ENCODE data around the gene MBTPS2. TPM values are rescaled to one million over a fixed set of nuclear protein-coding genes. Genes with fewer than 3 reads are reported as not detected.

Gene MBTPS2
- total and polyA plus RNA-seq, 3 experiments from 2014 or later: 5.4 to 8.8 (median 8.3) TPM

- POLR2A ChIA-PET: no interaction called here
- Histone ChIP-seq H3K27me3 (ENCODE audit: insufficient read depth, low read length, poor library complexity, severe bottlenecking) (no peaks in the 10 kb centered on the region), H3K4me3 (ENCODE audit: low read length) (no peak overlapping the region), H3K36me3 (ENCODE audit: insufficient read depth, low read length) (no peaks in the 10 kb centered on the region), H3K27ac (ENCODE audit: low read depth, low read length) (no peak overlapping the region), H3K4me1 (ENCODE audit: insufficient read depth, low read length) (no peaks in the 10 kb centered on the region), H3K9me3 (ENCODE audit: low read length) (no peaks in the 10 kb centered on the region)
- Mint-ChIP-seq H3K4me3 (no peak overlapping the region), H3K27me3 (peaks cover 0 to 2% of the 10 kb centered on the region in 2 donors), H3K27ac (no peak overlapping the region), H3K9me3 (no peaks in the 10 kb centered on the region), H3K36me3 (peaks cover 2 to 10% (median 8%) of the 10 kb centered on the region in 3 donors), H3K4me1 (no peaks in the 10 kb centered on the region)
- DNase-seq: no peak
- CTCF ChIA-PET: no interaction called here
Measured at GRCh38 chrX:21905953-21906352, 66.5 kb downstream of the MBTPS2 start.

GRCh38 chrX:21907260-21907659 lies 67.8 kb downstream of the MBTPS2 start:
- Mint-ChIP-seq H3K27me3 (peaks cover 0 to 2% of the 10 kb centered on the region in 2 donors), H3K36me3 (peaks cover 2 to 10% (median 5%) of the 10 kb centered on the region in 3 donors), H3K4me3 (no peak overlapping the region), H3K4me1 (no peaks in the 10 kb centered on the region), H3K27ac (no peak overlapping the region), H3K9me3 (no peaks in the 10 kb centered on the region)
- DNase-seq: no peak
- ChIA-PET POLR2A (no interaction called here), CTCF (no interaction called here)
- Histone ChIP-seq H3K4me1 (ENCODE audit: insufficient read depth, low read length) (no peaks in the 10 kb centered on the region), H3K9me3 (ENCODE audit: low read length) (no peaks in the 10 kb centered on the region), H3K4me3 (ENCODE audit: low read length) (no peak overlapping the region), H3K27me3 (ENCODE audit: insufficient read depth, low read length, poor library complexity, severe bottlenecking) (no peaks in the 10 kb centered on the region), H3K36me3 (ENCODE audit: insufficient read depth, low read length) (no peaks in the 10 kb centered on the region), H3K27ac (ENCODE audit: low read depth, low read length) (no peak overlapping the region)

GRCh38 chrX:21911481-21911880 lies 72.1 kb downstream of the MBTPS2 start:
- Mint-ChIP-seq H3K27ac (no peak overlapping the region), H3K36me3 (peaks cover 0 to 3% (median 0%) of the 10 kb centered on the region in 3 donors), H3K9me3 (no peaks in the 10 kb centered on the region), H3K4me3 (no peak overlapping the region), H3K4me1 (no peaks in the 10 kb centered on the region), H3K27me3 (peaks cover 0 to 5% of the 10 kb centered on the region in 2 donors)
- Histone ChIP-seq H3K4me3 (ENCODE audit: low read length) (no peak overlapping the region), H3K9me3 (ENCODE audit: low read length) (no peaks in the 10 kb centered on the region), H3K27me3 (ENCODE audit: insufficient read depth, low read length, poor library complexity, severe bottlenecking) (no peaks in the 10 kb centered on the region), H3K36me3 (ENCODE audit: insufficient read depth, low read length) (no peaks in the 10 kb centered on the region), H3K4me1 (ENCODE audit: insufficient read depth, low read length) (no peaks in the 10 kb centered on the region), H3K27ac (ENCODE audit: low read depth, low read length) (no peak overlapping the region)
- CTCF ChIA-PET: no interaction called here
- POLR2A ChIA-PET: no interaction called here
- DNase-seq: no peak

- H3K4me3 Mint-ChIP-seq: no peak overlapping the region
- no peaks in the 10 kb centered on the region for H3K27me3 ChIP-seq (ENCODE audit: insufficient read depth, low read length, poor library complexity, severe bottlenecking)
- H3K4me1 Mint-ChIP-seq: no peaks in the 10 kb centered on the region
- no peak overlapping the region for H3K27ac Mint-ChIP-seq
- POLR2A ChIA-PET: no interaction called here
- no peaks in the 10 kb centered on the region for H3K4me1 ChIP-seq (ENCODE audit: insufficient read depth, low read length)
- H3K9me3 ChIP-seq (ENCODE audit: low read length): no peaks in the 10 kb centered on the region
- no peak overlapping the region for H3K27ac ChIP-seq (ENCODE audit: low read depth, low read length)
- no peak overlapping the region for H3K4me3 ChIP-seq (ENCODE audit: low read length)
- H3K9me3 Mint-ChIP-seq: no peaks in the 10 kb centered on the region
- no peak for DNase-seq
- H3K27me3 Mint-ChIP-seq: peaks cover 0 to 5% of the 10 kb centered on the region in 2 donors
- no peaks in the 10 kb centered on the region for H3K36me3 ChIP-seq (ENCODE audit: insufficient read depth, low read length)
- peaks cover 0 to 3% (median 0%) of the 10 kb centered on the region in 3 donors for H3K36me3 Mint-ChIP-seq
- CTCF ChIA-PET: no interaction called here
Measured at GRCh38 chrX:21912220-21912619, 72.8 kb downstream of the MBTPS2 start.

GRCh38 chrX:21912989-21913388 lies 73.6 kb downstream of the MBTPS2 start:
- ChIA-PET POLR2A (no interaction called here), CTCF (no interaction called here)
- H3K4me1 Mint-ChIP-seq: no peaks in the 10 kb centered on the region
- no peaks in the 10 kb centered on the region for H3K27me3 ChIP-seq (ENCODE audit: insufficient read depth, low read length, poor library complexity, severe bottlenecking)
- DNase-seq: no peak
- H3K27me3 Mint-ChIP-seq: peaks cover 0 to 3% of the 10 kb centered on the region in 2 donors
- no peak overlapping the region for H3K27ac Mint-ChIP-seq
- H3K9me3 ChIP-seq (ENCODE audit: low read length): no peaks in the 10 kb centered on the region
- no peak overlapping the region for H3K4me3 ChIP-seq (ENCODE audit: low read length)
- peaks cover 0 to 3% (median 0%) of the 10 kb centered on the region in 3 donors for H3K36me3 Mint-ChIP-seq
- H3K9me3 Mint-ChIP-seq: no peaks in the 10 kb centered on the region
- no peaks in the 10 kb centered on the region for H3K36me3 ChIP-seq (ENCODE audit: insufficient read depth, low read length)
- no peak overlapping the region for H3K27ac ChIP-seq (ENCODE audit: low read depth, low read length)
- no peaks in the 10 kb centered on the region for H3K4me1 ChIP-seq (ENCODE audit: insufficient read depth, low read length)
- H3K4me3 Mint-ChIP-seq: no peak overlapping the region

- Mint-ChIP-seq H3K4me1 (peaks cover 0 to 4% (median 1%) of the 10 kb centered on the region in 3 donors), H3K27ac (no peak overlapping the region), H3K9me3 (peaks cover 0 to 2% (median 0%) of the 10 kb centered on the region in 5 donors), H3K27me3 (peaks cover 0 to 4% of the 10 kb centered on the region in 2 donors), H3K36me3 (peaks cover 0 to 2% (median 0%) of the 10 kb centered on the region in 3 donors), H3K4me3 (peak overlapping the region in 1 of 7 donors; percentile 34)
- Histone ChIP-seq H3K27ac (ENCODE audit: low read depth, low read length) (peak overlapping the region; percentile 9), H3K4me1 (ENCODE audit: insufficient read depth, low read length) (no peaks in the 10 kb centered on the region), H3K9me3 (ENCODE audit: low read length) (no peaks in the 10 kb centered on the region), H3K36me3 (ENCODE audit: insufficient read depth, low read length) (no peaks in the 10 kb centered on the region), H3K4me3 (ENCODE audit: low read length) (no peak overlapping the region), H3K27me3 (ENCODE audit: insufficient read depth, low read length, poor library complexity, severe bottlenecking) (no peaks in the 10 kb centered on the region)
- ChIA-PET POLR2A (no interaction called here), CTCF (no interaction called here)
- no peak for DNase-seq
Measured at GRCh38 chrX:21926116-21926515, 86.7 kb downstream of the MBTPS2 start.

- H3K27me3 ChIP-seq (ENCODE audit: insufficient read depth, low read length, poor library complexity, severe bottlenecking): no peaks in the 10 kb centered on the region
- peak overlapping the region; percentile 9 for H3K27ac ChIP-seq (ENCODE audit: low read depth, low read length)
- no peak overlapping the region for H3K4me3 ChIP-seq (ENCODE audit: low read length)
- H3K4me3 Mint-ChIP-seq: no peak overlapping the region
- ChIA-PET CTCF (no interaction called here), POLR2A (no interaction called here)
- H3K36me3 Mint-ChIP-seq: peaks cover 0 to 2% (median 0%) of the 10 kb centered on the region in 3 donors
- peaks cover 0 to 2% (median 0%) of the 10 kb centered on the region in 5 donors for H3K9me3 Mint-ChIP-seq
- no peaks in the 10 kb centered on the region for H3K9me3 ChIP-seq (ENCODE audit: low read length)
- peaks cover 0 to 4% of the 10 kb centered on the region in 2 donors for H3K27me3 Mint-ChIP-seq
- H3K36me3 ChIP-seq (ENCODE audit: insufficient read depth, low read length): no peaks in the 10 kb centered on the region
- no peaks in the 10 kb centered on the region for H3K4me1 ChIP-seq (ENCODE audit: insufficient read depth, low read length)
- peaks cover 0 to 4% (median 1%) of the 10 kb centered on the region in 3 donors for H3K4me1 Mint-ChIP-seq
- no peak for DNase-seq
- no peak overlapping the region for H3K27ac Mint-ChIP-seq
Measured at GRCh38 chrX:21926527-21927278, 87.3 kb downstream of the MBTPS2 start.

- no peak for DNase-seq
- Mint-ChIP-seq H3K27me3 (peaks cover 0 to 7% of the 10 kb centered on the region in 2 donors), H3K36me3 (no peaks in the 10 kb centered on the region), H3K9me3 (peaks cover 0 to 2% (median 0%) of the 10 kb centered on the region in 5 donors), H3K27ac (no peak overlapping the region), H3K4me3 (no peak overlapping the region), H3K4me1 (peaks cover 0 to 4% (median 1%) of the 10 kb centered on the region in 3 donors)
- Histone ChIP-seq H3K27me3 (ENCODE audit: insufficient read depth, low read length, poor library complexity, severe bottlenecking) (no peaks in the 10 kb centered on the region), H3K4me3 (ENCODE audit: low read length) (no peak overlapping the region), H3K27ac (ENCODE audit: low read depth, low read length) (no peak overlapping the region), H3K36me3 (ENCODE audit: insufficient read depth, low read length) (no peaks in the 10 kb centered on the region), H3K4me1 (ENCODE audit: insufficient read depth, low read length) (no peaks in the 10 kb centered on the region), H3K9me3 (ENCODE audit: low read length) (no peaks in the 10 kb centered on the region)
- POLR2A ChIA-PET: no interaction called here
- CTCF ChIA-PET: no interaction called here
Measured at GRCh38 chrX:21929209-21929608, 89.8 kb downstream of the MBTPS2 start.

All from CD8-positive, alpha-beta memory T cell (primary cell).